Activated CD8-positive, alpha-beta memory T cell treated with anti-CD3 and anti-CD28 coated beads, Interleukin-2, amount 10 ng/mL, durations not matched to agents 7 days and 5 days (primary cell): ENCODE results near the gene HPCAL1. TPM values are rescaled to one million over a fixed set of nuclear protein-coding genes. Genes with fewer than 3 reads are reported as not detected.

Source experiments
- ATAC-seq: fragments of 150-1000 bp; cut with Tn5 transposase; one replicate; pipeline ENCODE4 v1.10.0; 2021; ENCODE audit warnings: moderate library complexity
- CTCF ChIA-PET: fragments of 350-600 bp; sonication (Branson Sonifier 250); formaldehyde crosslinking; loops from one replicate; lab custom pipeline; 2021; ENCODE audit warnings: antibody characterized with exemption; lab: Charles Lee
- DNase-seq: peaks from one replicate; pipeline ENCODE4 v3.0.0-alpha.2; 2020
- H3K27ac Mint-ChIP-seq: one replicate; pipeline ENCODE4 v1.8.0; 2021; ENCODE audit warnings: mild to moderate bottlenecking, mixed read lengths
- H3K27me3 Mint-ChIP-seq: one replicate; pipeline ENCODE4 v1.8.0; 2021; ENCODE audit warnings: mixed read lengths
- H3K36me3 Mint-ChIP-seq: one replicate; pipeline ENCODE4 v1.8.0; 2021; ENCODE audit warnings: mild to moderate bottlenecking, mixed read lengths
- H3K4me1 Mint-ChIP-seq: one replicate; pipeline ENCODE4 v1.8.0; 2021; ENCODE audit warnings: mixed read lengths
- H3K4me3 Mint-ChIP-seq: one replicate; pipeline ENCODE4 v1.8.0; 2021; ENCODE audit warnings: mild to moderate bottlenecking, moderate library complexity, mixed read lengths
- H3K9me3 Mint-ChIP-seq: one replicate; pipeline ENCODE4 v1.8.0; 2022; ENCODE audit warnings: low read depth, mixed read lengths
- total RNA-seq, 2 experiments: library from RNA; stranded (reverse); gene quantifications; one replicate each; pipeline ENCODE4 v1.2.3, GENCODE V29; 2021

Gene HPCAL1
- total RNA-seq, 2 experiments from 2014 or later = 29.0 to 47.0 TPM

- Mint-ChIP-seq H3K36me3 (peaks cover 3% of the 10 kb centered on the region), H3K27me3 (no peaks in the 10 kb centered on the region), H3K4me3 (no peak overlapping the region), H3K4me1 (peaks cover 39% of the 10 kb centered on the region), H3K9me3 (no peaks in the 10 kb centered on the region), H3K27ac (no peak overlapping the region)
- CTCF ChIA-PET = interaction anchor here (0.7 to 7.3 kb wide), 9 partner anchors 8 to 339 kb away, joined by 3 to 111 read pairs (median 47); partner anchors contain the start of gene HPCAL1
- DNase-seq = no peak
- no peak for ATAC-seq
Measured at GRCh38 chr2:10410823-10411437, 108.2 kb downstream of the HPCAL1 start.

GRCh38 chr2:10411557-10411956 lies 108.9 kb downstream of the HPCAL1 start:
- H3K36me3 Mint-ChIP-seq = peaks cover 3% of the 10 kb centered on the region
- DNase-seq = no peak
- no peak overlapping the region for H3K4me3 Mint-ChIP-seq
- no peak for ATAC-seq
- peaks cover 42% of the 10 kb centered on the region for H3K4me1 Mint-ChIP-seq
- H3K27ac Mint-ChIP-seq = no peak overlapping the region
- CTCF ChIA-PET = interaction anchor here (4.8 to 7.3 kb wide), 3 partner anchors 26 to 287 kb away, joined by 47 to 70 read pairs (median 69); no protein-coding TSS in a partner anchor
- no peaks in the 10 kb centered on the region for H3K27me3 Mint-ChIP-seq
- H3K9me3 Mint-ChIP-seq = no peaks in the 10 kb centered on the region

GRCh38 chr2:10412380-10412779 lies 109.7 kb downstream of the HPCAL1 start:
- Mint-ChIP-seq H3K27me3 (no peaks in the 10 kb centered on the region), H3K9me3 (no peaks in the 10 kb centered on the region), H3K27ac (no peak overlapping the region), H3K4me1 (peaks cover 35% of the 10 kb centered on the region), H3K36me3 (peaks cover 3% of the 10 kb centered on the region), H3K4me3 (no peak overlapping the region)
- peak; percentile 30 for ATAC-seq
- peak; percentile 73 for DNase-seq
- CTCF ChIA-PET = interaction anchor here (7.3 kb wide), 1 partner anchor 25 kb away, joined by 70 read pairs; no protein-coding TSS in a partner anchor

- ATAC-seq (no peak), DNase-seq (no peak)
- H3K4me3 Mint-ChIP-seq = no peak overlapping the region
- H3K36me3 Mint-ChIP-seq = peaks cover 3% of the 10 kb centered on the region
- CTCF ChIA-PET = interaction anchor here (0.6 to 7.3 kb wide), 2 partner anchors 24 to 341 kb away, joined by 3 to 70 read pairs; no protein-coding TSS in a partner anchor
- no peaks in the 10 kb centered on the region for H3K27me3 Mint-ChIP-seq
- peaks cover 23% of the 10 kb centered on the region for H3K4me1 Mint-ChIP-seq
- H3K27ac Mint-ChIP-seq = no peak overlapping the region
- H3K9me3 Mint-ChIP-seq = no peaks in the 10 kb centered on the region
Measured at GRCh38 chr2:10413503-10413902, 110.8 kb downstream of the HPCAL1 start.

- ATAC-seq = no peak
- H3K27me3 Mint-ChIP-seq = no peaks in the 10 kb centered on the region
Measured at GRCh38 chr2:10413991-10414451, 111.3 kb downstream of the HPCAL1 start.

GRCh38 chr2:10414591-10414990 lies 111.9 kb downstream of the HPCAL1 start:
- no peaks in the 10 kb centered on the region for H3K9me3 Mint-ChIP-seq
- peaks cover 14% of the 10 kb centered on the region for H3K4me1 Mint-ChIP-seq
- CTCF ChIA-PET = interaction anchor here (1.1 to 1.4 kb wide), 2 partner anchors 15 to 111 kb away, joined by 3 read pairs; no protein-coding TSS in a partner anchor
- no peak overlapping the region for H3K27ac Mint-ChIP-seq
- H3K27me3 Mint-ChIP-seq = no peaks in the 10 kb centered on the region
- H3K4me3 Mint-ChIP-seq = no peak overlapping the region
- DNase-seq (no peak), ATAC-seq (no peak)
- H3K36me3 Mint-ChIP-seq = peaks cover 3% of the 10 kb centered on the region

More at GRCh38 chr2:10413991-10414451, 111.3 kb downstream of the HPCAL1 start:
- no peak overlapping the region for H3K4me3 Mint-ChIP-seq
- CTCF ChIA-PET = no interaction called here
- peaks cover 18% of the 10 kb centered on the region for H3K4me1 Mint-ChIP-seq
- DNase-seq = no peak
- no peak overlapping the region for H3K27ac Mint-ChIP-seq
- H3K9me3 Mint-ChIP-seq = no peaks in the 10 kb centered on the region
- H3K36me3 Mint-ChIP-seq = peaks cover 3% of the 10 kb centered on the region

GRCh38 chr2:10415048-10415447 lies 112.3 kb downstream of the HPCAL1 start:
- CTCF ChIA-PET = interaction anchor here (1.1 to 1.4 kb wide), 3 partner anchors 15 to 111 kb away, joined by 3 to 4 read pairs (median 3); no protein-coding TSS in a partner anchor
- no peaks in the 10 kb centered on the region for H3K9me3 Mint-ChIP-seq
- H3K4me1 Mint-ChIP-seq = peaks cover 14% of the 10 kb centered on the region
- no peak overlapping the region for H3K4me3 Mint-ChIP-seq
- no peak overlapping the region for H3K27ac Mint-ChIP-seq
- ATAC-seq = no peak
- no peaks in the 10 kb centered on the region for H3K27me3 Mint-ChIP-seq
- peaks cover 3% of the 10 kb centered on the region for H3K36me3 Mint-ChIP-seq
- no peak for DNase-seq

- ATAC-seq (no peak), DNase-seq (no peak)
- CTCF ChIA-PET = interaction anchor here (1.1 to 1.4 kb wide), 3 partner anchors 14 to 112 kb away, joined by 3 to 4 read pairs (median 3); no protein-coding TSS in a partner anchor
- Mint-ChIP-seq H3K27ac (no peak overlapping the region), H3K27me3 (no peaks in the 10 kb centered on the region), H3K36me3 (peaks cover 3% of the 10 kb centered on the region), H3K4me1 (peaks cover 14% of the 10 kb centered on the region), H3K9me3 (no peaks in the 10 kb centered on the region), H3K4me3 (no peak overlapping the region)
Measured at GRCh38 chr2:10415640-10416039, 112.9 kb downstream of the HPCAL1 start.

- no peaks in the 10 kb centered on the region for H3K9me3 Mint-ChIP-seq
- H3K36me3 Mint-ChIP-seq = peaks cover under 1% of the 10 kb centered on the region
- no peaks in the 10 kb centered on the region for H3K27me3 Mint-ChIP-seq
- no peak overlapping the region for H3K4me3 Mint-ChIP-seq
- H3K27ac Mint-ChIP-seq = no peak overlapping the region
- H3K4me1 Mint-ChIP-seq = peaks cover 12% of the 10 kb centered on the region
- DNase-seq (no peak), ATAC-seq (no peak)
- CTCF ChIA-PET = interaction anchor here (2.5 to 5.3 kb wide), 2 partner anchors 8 to 17 kb away, joined by 14 to 25 read pairs; no protein-coding TSS in a partner anchor
Measured at GRCh38 chr2:10417551-10418335, 115.0 kb downstream of the HPCAL1 start.

- H3K27me3 Mint-ChIP-seq = no peaks in the 10 kb centered on the region
- H3K4me3 Mint-ChIP-seq = no peak overlapping the region
- DNase-seq (no peak), ATAC-seq (no peak)
- peaks cover 3% of the 10 kb centered on the region for H3K4me1 Mint-ChIP-seq
- no peaks in the 10 kb centered on the region for H3K36me3 Mint-ChIP-seq
- H3K27ac Mint-ChIP-seq = no peak overlapping the region
- CTCF ChIA-PET = interaction anchor here (5.3 kb wide), 1 partner anchor 10 kb away, joined by 25 read pairs; no protein-coding TSS in a partner anchor
- no peaks in the 10 kb centered on the region for H3K9me3 Mint-ChIP-seq
Measured at GRCh38 chr2:10419553-10420257, 117.0 kb downstream of the HPCAL1 start.

GRCh38 chr2:10422251-10422650 lies 119.5 kb downstream of the HPCAL1 start:
- Mint-ChIP-seq H3K27me3 (no peaks in the 10 kb centered on the region), H3K36me3 (no peaks in the 10 kb centered on the region)
- CTCF ChIA-PET = no interaction called here

GRCh38 chr2:10422732-10423399 lies 120.2 kb downstream of the HPCAL1 start:
- H3K9me3 Mint-ChIP-seq = no peaks in the 10 kb centered on the region
- DNase-seq (no peak), ATAC-seq (no peak)
- no peaks in the 10 kb centered on the region for H3K4me1 Mint-ChIP-seq
- no peaks in the 10 kb centered on the region for H3K36me3 Mint-ChIP-seq
- H3K27ac Mint-ChIP-seq = no peak overlapping the region
- no peak overlapping the region for H3K4me3 Mint-ChIP-seq
- H3K27me3 Mint-ChIP-seq = no peaks in the 10 kb centered on the region
- CTCF ChIA-PET = no interaction called here

More at GRCh38 chr2:10422251-10422650, 119.5 kb downstream of the HPCAL1 start:
- H3K9me3 Mint-ChIP-seq = no peaks in the 10 kb centered on the region
- DNase-seq = no peak
- H3K4me1 Mint-ChIP-seq = no peaks in the 10 kb centered on the region
- H3K4me3 Mint-ChIP-seq = no peak overlapping the region
- ATAC-seq = no peak
- no peak overlapping the region for H3K27ac Mint-ChIP-seq
